Keratinocyte (primary cell): ENCODE results near the gene ACSF3.

ENCODE experiments used
- EZH2 ChIP-seq: IDR thresholded peaks from one replicate; pipeline ENCODE4 v1.6.1; 2012; ENCODE audit warnings: inconsistent platforms, mild to moderate bottlenecking, low read length, moderate library complexity
- TF ChIP-seq, protein P1 (sequence below), 3 experiments: IDR thresholded peaks in 1 of 3; conservative IDR thresholded peaks in 1 of 3; optimal IDR thresholded peaks in 1 of 3; 2 replicates in 2 of 3; 3 replicates in 1 of 3; pipeline versions ENCODE3 to v1.5.1; 2011; ENCODE audit warnings: low read length in 3 of 3, mild to moderate bottlenecking in 3 of 3, moderate library complexity in 2 of 3, control low read depth in 1 of 3, inconsistent platforms in 1 of 3; ENCODE audit not compliant: insufficient read depth in 2 of 3; ENCODE audit errors: extremely low read depth in 1 of 3

DNA sequence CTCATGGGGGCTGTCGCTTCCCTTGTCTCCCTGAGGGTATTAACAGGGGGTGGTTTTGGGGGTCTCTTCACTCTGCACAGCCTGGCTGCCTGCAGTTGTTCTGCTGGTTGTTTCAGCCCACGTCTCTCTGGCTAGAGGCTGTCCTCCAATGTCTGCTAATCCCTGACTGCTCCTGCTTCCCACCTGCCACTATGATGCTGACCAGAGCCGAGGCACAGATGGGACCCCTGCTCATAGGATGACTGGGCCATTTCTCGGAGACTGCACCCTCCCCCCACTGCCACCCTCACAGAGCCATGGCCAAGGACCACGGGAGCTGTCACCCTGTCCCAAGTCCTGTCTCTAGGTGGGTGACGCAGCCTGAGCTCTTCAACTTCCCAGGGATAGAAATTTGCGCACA is 1.6 kb upstream of the ACSF3 start:
- TF ChIP-seq, protein P1, sequence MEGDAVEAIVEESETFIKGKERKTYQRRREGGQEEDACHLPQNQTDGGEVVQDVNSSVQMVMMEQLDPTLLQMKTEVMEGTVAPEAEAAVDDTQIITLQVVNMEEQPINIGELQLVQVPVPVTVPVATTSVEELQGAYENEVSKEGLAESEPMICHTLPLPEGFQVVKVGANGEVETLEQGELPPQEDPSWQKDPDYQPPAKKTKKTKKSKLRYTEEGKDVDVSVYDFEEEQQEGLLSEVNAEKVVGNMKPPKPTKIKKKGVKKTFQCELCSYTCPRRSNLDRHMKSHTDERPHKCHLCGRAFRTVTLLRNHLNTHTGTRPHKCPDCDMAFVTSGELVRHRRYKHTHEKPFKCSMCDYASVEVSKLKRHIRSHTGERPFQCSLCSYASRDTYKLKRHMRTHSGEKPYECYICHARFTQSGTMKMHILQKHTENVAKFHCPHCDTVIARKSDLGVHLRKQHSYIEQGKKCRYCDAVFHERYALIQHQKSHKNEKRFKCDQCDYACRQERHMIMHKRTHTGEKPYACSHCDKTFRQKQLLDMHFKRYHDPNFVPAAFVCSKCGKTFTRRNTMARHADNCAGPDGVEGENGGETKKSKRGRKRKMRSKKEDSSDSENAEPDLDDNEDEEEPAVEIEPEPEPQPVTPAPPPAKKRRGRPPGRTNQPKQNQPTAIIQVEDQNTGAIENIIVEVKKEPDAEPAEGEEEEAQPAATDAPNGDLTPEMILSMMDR (optimal IDR thresholded peaks at IDR 0.05 in 1 of 3, IDR thresholded peaks at IDR 0.05 in 1 of 3, conservative IDR thresholded peaks at IDR 0.05 in 1 of 3; ENCODE audit: extremely low read depth in 1 of 3, insufficient read depth in 2 of 3, low read length in 3 of 3): no peak
- TF ChIP-seq EZH2: no peak
